IMR-90 (cell line): Measurements from ENCODE around the gene OR14J1. TPM values are rescaled to one million over a fixed set of nuclear protein-coding genes. Genes with fewer than 3 reads are reported as not detected.

ENCODE experiments used
- ATAC-seq: fragments of 200-7000 bp; cut with Tn5 transposase; 2 replicates; pipeline ENCODE4 v1.9.1; 2020; ENCODE audit warnings: low read depth, mild to moderate bottlenecking, moderate library complexity
- Bru-seq: library from RNA; stranded (reverse); fragments of 400-500 nt; gene quantifications from one replicate; lab custom pipeline; 2021; lab: Mats Ljungman, UMichigan
- BruChase-seq, 2 experiments: library from RNA; stranded (reverse); fragments of 400-500 nt; gene quantifications; one replicate each; lab custom pipeline; 2021; lab: Mats Ljungman, UMichigan
- BruUV-seq: library from RNA; stranded (reverse); fragments of 400-500 nt; replicated peaks from 2 replicates; lab custom pipeline; 2021; lab: Mats Ljungman, UMichigan
- CTCF ChIA-PET: fragments of 300-600 bp; formaldehyde crosslinking; extraction: SDS; loops from one replicate; lab custom pipeline; 2021; ENCODE audit warnings: antibody characterized with exemption; lab: Yijun Ruan, JAX
- POLR2A ChIA-PET: fragments of 300-600 bp; sonication (Branson Sonifier 250); formaldehyde crosslinking; loops from one replicate; lab custom pipeline; 2022; ENCODE audit warnings: antibody characterized with exemption; ENCODE audit not compliant: unreplicated experiment; lab: Charles Lee
- DNase-seq: peaks from one replicate; pipeline ENCODE4 v3.0.0; 2013
- H2AFZ ChIP-seq: replicated peaks from 2 replicates; pipeline ENCODE3; 2013; ENCODE audit warnings: low read length, mild to moderate bottlenecking; ENCODE audit not compliant: poor library complexity
- H2AK5ac ChIP-seq: 2 replicates; pipeline ENCODE4 v1.6.1; 2013; ENCODE audit warnings: low read depth, low read length, inconsistent platforms
- H2AK9ac ChIP-seq: replicated peaks from 2 replicates; pipeline ENCODE3; 2013; ENCODE audit warnings: mild to moderate bottlenecking, low read depth, low read length, moderate library complexity; ENCODE audit not compliant: poor library complexity
- H2BK120ac ChIP-seq: 2 replicates; pipeline ENCODE4 v1.6.1; 2013; ENCODE audit warnings: low read depth, low read length, inconsistent platforms
- H2BK15ac ChIP-seq: 3 replicates; pipeline ENCODE4 v1.6.1; 2013; ENCODE audit warnings: low read depth, low read length, inconsistent platforms
- H2BK20ac ChIP-seq: 2 replicates; pipeline ENCODE4 v1.6.1; 2013; ENCODE audit warnings: low read depth, mild to moderate bottlenecking, inconsistent platforms, low read length, moderate library complexity
- H2BK5ac ChIP-seq: 2 replicates; pipeline ENCODE4 v1.6.1; 2013; ENCODE audit warnings: mild to moderate bottlenecking, low read depth, low read length, inconsistent platforms; ENCODE audit not compliant: poor library complexity, severe bottlenecking
- H3K14ac ChIP-seq: replicated peaks from 2 replicates; pipeline ENCODE4 v1.6.1; 2013; ENCODE audit warnings: low read depth, low read length, inconsistent platforms
- H3K18ac ChIP-seq: 2 replicates; pipeline ENCODE4 v1.6.1; 2013; ENCODE audit warnings: low read depth, low read length, control low read depth
- H3K23ac ChIP-seq: 2 replicates; pipeline ENCODE4 v1.6.1; 2013; ENCODE audit warnings: low read depth, low read length, inconsistent platforms
- H3K27ac ChIP-seq: 2 replicates; pipeline ENCODE4 v1.5.1; 2013; ENCODE audit warnings: mild to moderate bottlenecking, control low read depth, low read length; ENCODE audit not compliant: insufficient read depth
- H3K27me3 ChIP-seq: 2 replicates; pipeline ENCODE4 v1.6.1; 2013; ENCODE audit warnings: low read length; ENCODE audit not compliant: control insufficient read depth, insufficient read depth
- H3K36me3 ChIP-seq: 2 replicates; pipeline ENCODE4 v1.6.1; 2013; ENCODE audit warnings: low read length, mixed read lengths; ENCODE audit not compliant: control insufficient read depth, insufficient read depth
- H3K4ac ChIP-seq: 2 replicates; pipeline ENCODE4 v1.6.1; 2013; ENCODE audit warnings: low read depth, low read length, inconsistent platforms
- H3K4me1 ChIP-seq: 2 replicates; pipeline ENCODE4 v1.6.1; 2013; ENCODE audit warnings: low read length, mixed read lengths; ENCODE audit not compliant: control insufficient read depth, insufficient read depth
- H3K4me2 ChIP-seq: 2 replicates; pipeline ENCODE4 v1.6.1; 2013; ENCODE audit warnings: low read depth, mild to moderate bottlenecking, control low read depth, low read length, moderate library complexity
- H3K4me3 ChIP-seq: 2 replicates; pipeline ENCODE4 v1.5.1; 2013; ENCODE audit warnings: low read depth, mild to moderate bottlenecking, control low read depth, low read length, moderate library complexity; ENCODE audit not compliant: insufficient read depth
- H3K56ac ChIP-seq: 2 replicates; pipeline ENCODE4 v1.6.1; 2013; ENCODE audit warnings: low read length, inconsistent platforms; ENCODE audit not compliant: insufficient read depth; ENCODE audit errors: extremely low read depth
- H3K79me1 ChIP-seq, 2 experiments: 2 replicates each; pipeline ENCODE4 v1.6.1; 2013; ENCODE audit warnings: low read length in 2 of 2, inconsistent platforms in 1 of 2, low read depth in 1 of 2
- H3K9ac ChIP-seq: 2 replicates; pipeline ENCODE4 v1.6.1; 2013; ENCODE audit warnings: low read depth, low read length, control low read depth
- H3K9me1 ChIP-seq: 2 replicates; pipeline ENCODE4 v1.6.1; 2013; ENCODE audit warnings: low read length, inconsistent platforms; ENCODE audit not compliant: insufficient read depth
- H3K9me3 ChIP-seq: 2 replicates; pipeline ENCODE4 v1.6.1; 2013; ENCODE audit warnings: low read length; ENCODE audit not compliant: control insufficient read depth, insufficient read depth
- H4K20me1 ChIP-seq: 2 replicates; pipeline ENCODE4 v1.6.1; 2013; ENCODE audit warnings: low read length, inconsistent platforms; ENCODE audit not compliant: insufficient read depth
- H4K5ac ChIP-seq: 2 replicates; pipeline ENCODE4 v1.6.1; 2013; ENCODE audit warnings: mild to moderate bottlenecking, low read depth, low read length, control low read depth
- H4K8ac ChIP-seq, 2 experiments: 2 replicates each; pipeline ENCODE4 v1.6.1; 2013; ENCODE audit warnings: low read depth in 2 of 2, low read length in 2 of 2, control low read depth in 1 of 2, inconsistent platforms in 1 of 2
- H4K91ac ChIP-seq: 2 replicates; pipeline ENCODE4 v1.6.1; 2013; ENCODE audit warnings: low read depth, low read length, inconsistent platforms; ENCODE audit not compliant: insufficient read depth
- CTCF ChIP-seq: conservative IDR thresholded peaks from 2 replicates; pipeline ENCODE4 v1.5.1; 2012; ENCODE audit warnings: mild to moderate bottlenecking, low read depth, low read length, improper control_type of control experiment
- ELK1 ChIP-seq: fragments of 150-350 bp; IDR thresholded peaks from 2 replicates; pipeline ENCODE4 v1.6.1; 2016; ENCODE audit warnings: low read depth, mild to moderate bottlenecking, low read length, moderate library complexity, borderline replicate concordance
- MAFK ChIP-seq: IDR thresholded peaks from 2 replicates; pipeline ENCODE4 v1.6.1; 2012; ENCODE audit warnings: low read depth, low read length, improper control_type of control experiment
- NFE2L2 ChIP-seq: fragments of 150-350 bp; IDR thresholded peaks from 2 replicates; pipeline ENCODE4 v1.6.1; 2016; ENCODE audit warnings: low read depth, mild to moderate bottlenecking, low read length
- POLR2A ChIP-seq: IDR thresholded peaks from 2 replicates; pipeline ENCODE4 v1.6.1; 2012; ENCODE audit warnings: mild to moderate bottlenecking, low read depth, low read length
- RAD21 ChIP-seq: IDR thresholded peaks from 2 replicates; pipeline ENCODE4 v1.6.1; 2012; ENCODE audit warnings: low read length, improper control_type of control experiment
- RFX5 ChIP-seq: IDR thresholded peaks from 2 replicates; pipeline ENCODE4 v1.8.0; 2012; ENCODE audit warnings: low read depth, mild to moderate bottlenecking, low read length, moderate library complexity
- USF2 ChIP-seq: fragments of 150-350 bp; IDR thresholded peaks from 2 replicates; pipeline ENCODE4 v1.6.1; 2017; ENCODE audit warnings: mild to moderate bottlenecking, antibody characterized with exemption, low read length, low read depth
- WGBS, 2 experiments: methylation state at CpG; one replicate each; pipeline versions ENCODE4 v1.1.5 to v1.1.7; 2013; ENCODE audit warnings: missing lambda C conversion rate in 2 of 2; ENCODE audit not compliant: insufficient read length in 1 of 2; ENCODE audit errors: extremely low coverage in 2 of 2; 5-methylcytosine and 5-hydroxymethylcytosine counted together
- dilution Hi-C: fragments of 300-500 bp; cut with HindIII; formaldehyde crosslinking; loops from one replicate; pipeline ENCODE4 v1.14.3; 2018; ENCODE audit warnings: low sequenced_read_pairs; ENCODE audit not compliant: unreplicated experiment
- in situ Hi-C: fragments of 300-500 bp; cut with MboI; formaldehyde crosslinking; loops from 3 replicates; pipeline ENCODE4 v1.14.3; 2019; ENCODE audit warnings: low sequenced_read_pairs, inconsistent platforms, mixed read lengths
- intact Hi-C: fragments of 100-400 bp; cut with micrococcal nuclease; formaldehyde crosslinking; loops from 2 replicates; pipeline ENCODE4 v1.10.0; 2022
- long read RNA-seq: library from polyadenylated mRNA; unstranded; transcript quantifications from one replicate; pipeline ENCODE4 v2.0.0, GENCODE V29; 2021; ENCODE audit not compliant: unreplicated experiment
- polyA plus RNA-seq, 3 experiments: library from polyadenylated mRNA; depleted of rRNA; stranded (reverse); fragments of >200 nt; gene quantifications; 2 replicates each; pipeline ENCODE4 v1.2.3, GENCODE V29; 2012; ENCODE audit warnings: low replicate concordance in 1 of 3
- total RNA-seq: library from RNA; depleted of rRNA; stranded (reverse); fragments of >200 nt; gene quantifications from 2 replicates; pipeline ENCODE4 v1.2.3, GENCODE V29; 2012; rRNA removed

OR14J1 gene
- not detected in 2 replicates for total RNA-seq
- polyA plus RNA-seq (2012; rRNA removed) = not detected in 2 replicates
- polyA plus RNA-seq (2012; cell fraction: cytosol; rRNA removed) = not detected in 2 replicates
- polyA plus RNA-seq (2012; cell fraction: nucleus; rRNA removed; ENCODE audit: low replicate concordance) = not detected in 2 replicates
- Bru-seq, nascent RNA = not detected
- not detected for BruChase-seq, experiment 1, labeled RNA remaining after a 6-hour chase
- not detected for BruChase-seq, experiment 2, labeled RNA remaining after a 2-hour chase
- long read RNA-seq = 0 reads

- Histone ChIP-seq H2BK5ac (no peak within 1 kb of the TSS), H3K4ac (no peak within 1 kb of the TSS), H3K9me1 (no peaks in the 10 kb centered on the region), H4K5ac (no peak within 1 kb of the TSS), H4K8ac (no peak within 1 kb of the TSS), H2BK120ac (no peak within 1 kb of the TSS), H3K27ac (no peak within 1 kb of the TSS), H2BK20ac (no peak within 1 kb of the TSS), H3K56ac (no peak within 1 kb of the TSS), H2AK5ac (no peak within 1 kb of the TSS), H3K18ac (no peak within 1 kb of the TSS), H3K23ac (no peak within 1 kb of the TSS), H4K20me1 (no peaks in the 10 kb centered on the region), H4K91ac (no peak within 1 kb of the TSS), H3K4me1 (no peaks in the 10 kb centered on the region), H3K9me3 (no peaks in the 10 kb centered on the region), H2AK9ac (no peak within 1 kb of the TSS), H3K9ac (no peak within 1 kb of the TSS), H3K4me3 (no peak within 1 kb of the TSS), H2BK15ac (no peak within 1 kb of the TSS), H2AFZ (no peak within 1 kb of the TSS), H3K79me1 (no peaks in the 10 kb centered on the region), H3K36me3 (no peaks in the 10 kb centered on the region), H3K14ac (no peak within 1 kb of the TSS), H3K27me3 (no peaks in the 10 kb centered on the region), H3K4me2 (no peak within 1 kb of the TSS)
- WGBS, 2 experiments = no CpG with 5 or more reads among the region's 3 CpGs
- BruUV-seq = no TSS peak
- in situ Hi-C loops = no loop called here
- ATAC-seq (no peak), DNase-seq (no peak)
- TF ChIP-seq POLR2A (no peak), USF2 (no peak), RFX5 (no peak), MAFK (no peak), CTCF (no peak), ELK1 (no peak), NFE2L2 (no peak), RAD21 (no peak)
- dilution Hi-C loops = no loop called here
- ChIA-PET CTCF (no interaction called here), POLR2A (no interaction called here)
- intact Hi-C loops = no loop called here
These were observed at the start of gene OR14J1 for GRCh38 chr6:29301316-29301715. Gene OR14J1 (plus strand): TSS chr6:29301701. CDS start chr6:29306690, 4,989 bp downstream.
